Sciatic nerve (tissue), 2 donors: ENCODE results near the gene CIB2. TPM values are rescaled to one million over a fixed set of nuclear protein-coding genes. Genes with fewer than 3 reads are reported as not detected.

ENCODE experiments used
- ATAC-seq: fragments of 200-7000 bp; cut with Tn5 transposase; one replicate; pipeline ENCODE4 v1.9.1; 2020; ENCODE audit warnings: mild to moderate bottlenecking, moderate library complexity
- DNase-seq: peaks from one replicate; pipeline ENCODE4 v3.0.0-alpha.2; 2020; ENCODE audit warnings: low spot score
- intact Hi-C: fragments of 100-400 bp; cut with DNase I; formaldehyde crosslinking; loops from one replicate; pipeline ENCODE4 v1.14.2; 2022
- total RNA-seq: library from RNA; stranded (reverse); fragmentation: NEBNext Ultra II Directional; extraction: Animal tissue kit (Norgen Biotek cat#: 25700); gene quantifications from one replicate; pipeline ENCODE4 v1.2.1, GENCODE V29; 2021
- donor health status: DM: no; HTN: no; CAD: no.
- donor health status: DM: no; HTN: no; CAD: no.

CIB2 gene
- total RNA-seq, 1 donor from 2014 or later, result 5.4 TPM

- no peak for ATAC-seq
- intact Hi-C loops, result loop anchor here (10.0 kb wide), 1 partner anchor 124 kb away; the partner anchor contains the start of gene ACSBG1
- no peak for DNase-seq
Measured at GRCh38 chr15:78110916-78111475, 20.2 kb downstream of the CIB2 start.

- intact Hi-C loops, result loop anchor here (10.0 kb wide), 1 partner anchor 125 kb away; the partner anchor contains the start of gene ACSBG1
- DNase-seq, result no peak
- ATAC-seq, result no peak
Measured at GRCh38 chr15:78110096-78110495, 21.1 kb downstream of the CIB2 start.

- ATAC-seq (no peak), DNase-seq (no peak)
- intact Hi-C loops, result loop anchor here (5.0 kb wide), 1 partner anchor 142 kb away; no protein-coding TSS in a partner anchor
Measured at GRCh38 chr15:78109156-78109555, 22.1 kb downstream of the CIB2 start.

- intact Hi-C loops, result loop anchor here (5.0 kb wide), 1 partner anchor 141 kb away; no protein-coding TSS in a partner anchor
- DNase-seq, result peak; percentile 92
- peak; percentile 90 for ATAC-seq
Measured at GRCh38 chr15:78108300-78109084, 22.8 kb downstream of the CIB2 start.

- no peak for ATAC-seq
- peak; percentile 47 for DNase-seq
- intact Hi-C loops, result loop anchor here (5.0 kb wide), 1 partner anchor 140 kb away; no protein-coding TSS in a partner anchor
Measured at GRCh38 chr15:78107471-78107870, 23.8 kb downstream of the CIB2 start.

GRCh38 chr15:78105476-78106241 lies 25.6 kb downstream of the CIB2 start:
- ATAC-seq (no peak), DNase-seq (peak; percentile 51)
- intact Hi-C loops, result loop anchor here (5.0 kb wide), 1 partner anchor 138 kb away; no protein-coding TSS in a partner anchor

- no peak for DNase-seq
- intact Hi-C loops, result loop anchor here (5.0 kb wide), 1 partner anchor 138 kb away; no protein-coding TSS in a partner anchor
- ATAC-seq, result no peak
Measured at GRCh38 chr15:78104566-78105475, 26.4 kb downstream of the CIB2 start.

DNA sequence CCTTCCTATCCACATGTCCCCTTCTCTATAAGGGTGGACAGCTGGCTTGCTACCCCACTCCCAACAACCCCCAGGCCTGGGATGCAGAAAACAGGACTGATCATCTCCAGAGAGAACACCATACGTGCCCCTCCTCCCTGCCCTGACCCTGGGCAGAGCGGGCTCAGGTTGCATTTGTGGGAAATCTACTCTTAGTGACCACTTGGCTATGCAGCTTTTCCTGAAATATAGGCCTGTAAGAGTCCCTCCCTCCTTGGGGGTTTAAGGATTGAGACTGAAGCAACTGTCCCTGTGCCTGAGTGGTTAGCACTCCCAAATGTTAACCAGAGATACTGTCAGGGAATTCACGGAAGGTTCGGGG lies 27.1 kb downstream of the CIB2 start:
- ATAC-seq (no peak), DNase-seq (no peak)
- intact Hi-C loops, result no loop called here

- DNase-seq, result no peak
- ATAC-seq, result no peak
- intact Hi-C loops, result no loop called here
Measured at GRCh38 chr15:78103406-78104118, 27.7 kb downstream of the CIB2 start.

- DNase-seq (peak; percentile 37), ATAC-seq (no peak)
- intact Hi-C loops, result no loop called here
Measured at GRCh38 chr15:78102741-78103140, 28.5 kb downstream of the CIB2 start.

- ATAC-seq (no peak), DNase-seq (no peak)
- intact Hi-C loops, result no loop called here
Measured at GRCh38 chr15:78102211-78102610, 29.0 kb downstream of the CIB2 start.

DNA sequence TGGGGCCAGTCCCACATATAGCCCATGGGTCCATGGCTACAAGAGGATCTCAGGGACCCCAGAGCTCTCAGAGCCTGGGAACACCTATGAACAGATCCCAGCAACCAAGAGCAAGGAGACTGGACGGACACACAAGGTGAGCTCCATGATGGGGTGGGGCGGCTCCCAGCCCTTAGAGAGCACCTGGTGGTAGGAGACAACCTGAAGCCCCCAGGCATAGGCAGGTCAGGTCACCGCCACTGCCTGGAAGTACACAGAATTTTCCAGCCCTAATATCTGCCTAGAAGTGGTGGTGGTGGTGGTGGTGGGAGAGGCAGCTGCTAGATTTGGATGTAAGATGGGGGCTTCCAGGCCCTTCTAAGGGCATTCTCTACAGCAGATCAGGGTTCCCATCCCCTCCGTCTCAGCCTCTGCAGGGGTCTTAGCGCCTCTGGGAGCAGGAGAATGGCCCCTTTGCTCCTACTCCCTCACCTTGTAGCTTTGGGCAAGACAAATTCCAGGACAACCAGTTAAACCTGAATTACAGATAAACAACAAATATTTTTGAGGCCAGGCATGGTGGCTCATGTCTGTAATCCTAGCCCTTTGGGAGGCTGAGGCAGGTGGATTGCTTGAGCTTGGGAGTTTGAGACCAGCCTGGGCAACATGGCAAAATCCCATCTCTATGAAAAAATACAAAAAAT lies 29.7 kb downstream of the CIB2 start:
- ATAC-seq, result no peak
- peak; percentile 21 for DNase-seq
- intact Hi-C loops, result no loop called here

DNA sequence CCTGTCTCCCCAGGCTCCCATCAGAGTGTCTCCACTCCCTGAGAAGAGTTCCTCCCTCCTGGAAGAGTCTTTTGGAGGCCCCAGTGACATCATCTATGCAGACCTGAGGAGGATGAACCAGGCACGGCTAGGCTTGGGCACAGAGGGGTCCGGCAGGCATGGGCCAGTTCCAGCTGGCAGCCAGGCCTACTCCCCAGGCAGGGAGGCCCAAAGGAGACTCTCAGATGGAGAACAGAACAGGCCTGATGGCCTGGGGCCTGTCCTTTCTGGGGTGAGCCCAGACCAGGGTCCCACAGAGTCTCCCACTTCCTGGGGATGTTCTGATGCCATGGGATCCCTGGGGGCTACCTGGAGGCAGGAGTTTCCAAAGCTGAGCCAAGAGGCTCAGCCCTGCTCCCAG lies 30.4 kb downstream of the CIB2 start:
- peak; percentile 28 for DNase-seq
- intact Hi-C loops, result no loop called here
- ATAC-seq, result no peak

GRCh38 chr15:78098131-78098755 lies 33.0 kb downstream of the CIB2 start:
- ATAC-seq (no peak), DNase-seq (peak; percentile 48)
- intact Hi-C loops, result no loop called here

DNA sequence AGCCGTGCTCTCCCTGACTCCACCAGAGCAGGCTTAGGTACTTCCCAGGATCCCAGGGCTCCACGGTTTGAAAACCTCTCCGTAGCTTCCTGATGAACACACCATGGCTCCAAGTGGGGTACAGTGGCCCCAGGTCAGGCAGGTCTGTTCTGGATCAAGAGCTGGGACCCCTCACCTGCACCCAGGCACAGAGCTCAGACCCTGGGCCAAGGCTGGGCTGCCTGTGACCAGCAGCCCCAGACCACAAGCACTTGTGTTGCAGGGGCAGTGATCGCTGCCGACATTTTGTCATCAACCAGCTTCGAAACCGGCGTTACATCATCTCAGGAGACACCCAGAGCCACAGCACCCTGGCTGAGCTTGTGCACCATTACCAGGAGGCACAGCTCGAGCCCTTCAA lies 33.6 kb downstream of the CIB2 start:
- intact Hi-C loops, result no loop called here
- no peak for ATAC-seq
- DNase-seq, result peak; percentile 50

GRCh38 chr15:78093242-78094020 lies 37.8 kb downstream of the CIB2 start:
- intact Hi-C loops, result no loop called here
- peak; percentile 38 for DNase-seq
- peak; percentile 77 for ATAC-seq
